Measurements from ENCODE around the gene TRIM16.
"Not testable (repeated sequence)": the region's sequence is repeated elsewhere in the genome, so short reads cannot be mapped to it uniquely, and the experiment has no call there.

The TRIM16 gene

DNA sequence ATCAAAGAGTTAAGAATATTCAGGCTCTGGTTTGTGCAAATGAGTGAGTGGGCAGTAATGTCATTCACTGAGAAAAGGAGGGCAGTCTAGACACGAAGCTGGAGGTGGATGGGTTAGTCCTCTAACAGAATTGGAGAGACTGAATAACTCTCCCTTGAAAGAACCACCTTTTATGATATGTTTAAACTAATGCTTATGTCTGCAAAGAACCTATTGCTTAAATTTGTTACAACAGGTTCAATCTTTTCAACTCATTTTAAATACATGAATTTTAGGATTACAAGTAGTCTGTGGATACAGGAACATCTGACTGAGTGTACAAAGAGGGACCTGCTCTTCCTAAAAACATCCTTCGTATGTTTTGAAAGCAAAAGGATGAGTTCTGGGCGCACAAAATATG lies 14.9 kb upstream of the TRIM16 start:
- H3K9ac ChIP-seq; H3K36me3 ChIP-seq (ENCODE audit: control insufficient read depth, insufficient read depth, low read length): not testable (repeated sequence)
- peak overlapping the region; percentile 57 for H3K27ac ChIP-seq

DNA sequence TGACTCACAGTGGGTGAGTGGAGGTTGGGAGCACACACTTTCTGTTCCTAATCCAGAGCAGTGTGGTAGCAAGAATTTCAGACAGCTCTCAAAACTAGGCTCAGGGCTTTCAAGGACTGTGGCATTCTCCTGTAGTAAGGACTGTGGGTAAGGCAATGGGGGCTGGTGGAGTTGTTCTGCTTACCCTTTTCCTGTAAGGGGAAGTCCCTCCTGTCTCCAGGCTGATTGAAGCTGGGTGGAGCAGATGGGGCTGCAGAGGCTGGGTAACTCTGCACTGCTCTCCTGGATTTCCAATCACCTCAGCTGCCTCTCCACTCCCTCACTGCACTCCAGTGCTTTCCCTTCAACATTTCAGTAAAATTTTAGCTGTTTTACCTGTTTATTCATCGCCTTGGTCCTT lies 3.4 kb upstream of the TRIM16 start:
- H3K36me3 ChIP-seq (ENCODE audit: control insufficient read depth, insufficient read depth, low read length); H2AFZ ChIP-seq; H3K79me2 ChIP-seq; H3K4me2 ChIP-seq (ENCODE audit: low read length); H3K4me1 ChIP-seq; H3K4me3 ChIP-seq (ENCODE audit: low read depth, low read length); H3K27ac ChIP-seq; H3K9me3 ChIP-seq (ENCODE audit: control insufficient read depth, low read length); H3K9ac ChIP-seq; H3K27me3 ChIP-seq (ENCODE audit: control insufficient read depth, insufficient read depth, low read length): not testable (repeated sequence)

More for the DNA sequence above, 14.9 kb upstream of the TRIM16 start:
- H3K9me3 ChIP-seq (ENCODE audit: control insufficient read depth, low read length); H3K79me2 ChIP-seq; H3K27me3 ChIP-seq (ENCODE audit: control insufficient read depth, insufficient read depth, low read length); H3K4me1 ChIP-seq: not testable (repeated sequence)
- peak overlapping the region; percentile 58 for H3K4me2 ChIP-seq (ENCODE audit: low read length)
- H2AFZ ChIP-seq = peak overlapping the region; percentile 97
- peak overlapping the region; percentile 69 for H3K4me3 ChIP-seq (ENCODE audit: low read depth, low read length)

GRCh38 chr17:15683135-15683534 lies 976 bp downstream of the TRIM16 start:
- H3K27me3 ChIP-seq (ENCODE audit: control insufficient read depth, insufficient read depth, low read length); H3K79me2 ChIP-seq; H3K9me3 ChIP-seq (ENCODE audit: control insufficient read depth, low read length); H3K9ac ChIP-seq; H3K4me2 ChIP-seq (ENCODE audit: low read length); H3K4me1 ChIP-seq; H3K4me3 ChIP-seq (ENCODE audit: low read depth, low read length); H3K27ac ChIP-seq; H3K36me3 ChIP-seq (ENCODE audit: control insufficient read depth, insufficient read depth, low read length): not testable (repeated sequence)
- H2AFZ ChIP-seq = peak overlapping the region; percentile 99

DNA sequence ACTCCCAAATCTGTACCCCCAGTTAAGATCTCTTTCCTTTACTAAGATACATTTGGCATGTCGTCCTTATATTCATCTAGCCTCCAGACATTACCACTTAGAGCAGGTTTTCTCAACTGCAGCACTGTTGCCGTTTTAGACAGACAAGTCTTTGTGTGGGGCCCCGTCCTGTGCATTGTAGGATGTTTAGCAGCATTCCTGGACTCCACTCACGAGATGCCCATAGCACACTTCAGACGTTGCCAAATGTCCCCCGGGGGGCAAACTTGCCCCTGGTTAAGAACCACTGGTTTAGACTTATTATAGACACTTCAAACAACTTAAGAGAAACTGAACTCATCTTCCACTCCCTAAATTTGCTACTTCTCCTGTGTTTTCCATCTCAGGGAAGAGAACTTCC lies 8.1 kb downstream of the TRIM16 start:
- not testable (repeated sequence) for H2AFZ ChIP-seq; H3K79me2 ChIP-seq; H3K9me3 ChIP-seq (ENCODE audit: control insufficient read depth, low read length); H3K27me3 ChIP-seq (ENCODE audit: control insufficient read depth, insufficient read depth, low read length); H3K4me1 ChIP-seq; H3K27ac ChIP-seq; H3K4me3 ChIP-seq (ENCODE audit: low read depth, low read length); H3K4me2 ChIP-seq (ENCODE audit: low read length); H3K36me3 ChIP-seq (ENCODE audit: control insufficient read depth, insufficient read depth, low read length); H3K9ac ChIP-seq

DNA sequence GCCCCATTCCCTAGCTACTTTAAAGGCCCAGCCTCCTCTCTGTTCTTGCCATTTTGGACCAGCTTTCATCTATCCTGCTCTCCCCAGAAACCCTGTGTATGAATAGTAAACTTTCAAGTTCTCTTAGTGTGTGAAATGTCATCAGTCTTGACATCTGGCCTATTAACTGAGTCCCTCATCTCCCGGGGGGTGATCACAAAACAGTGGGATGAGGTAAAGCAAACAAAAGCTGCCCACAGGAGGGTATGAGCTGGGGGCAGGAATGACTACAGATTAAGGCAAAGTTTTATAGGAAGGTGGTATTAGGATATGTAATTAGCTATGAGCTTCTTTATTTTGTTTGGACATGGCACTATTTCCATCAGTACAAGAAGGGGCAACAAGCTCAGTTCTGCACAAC lies 9.5 kb downstream of the TRIM16 start:
- H3K9me3 ChIP-seq (ENCODE audit: control insufficient read depth, low read length); H3K79me2 ChIP-seq; H3K4me3 ChIP-seq (ENCODE audit: low read depth, low read length): not testable (repeated sequence)

DNA sequence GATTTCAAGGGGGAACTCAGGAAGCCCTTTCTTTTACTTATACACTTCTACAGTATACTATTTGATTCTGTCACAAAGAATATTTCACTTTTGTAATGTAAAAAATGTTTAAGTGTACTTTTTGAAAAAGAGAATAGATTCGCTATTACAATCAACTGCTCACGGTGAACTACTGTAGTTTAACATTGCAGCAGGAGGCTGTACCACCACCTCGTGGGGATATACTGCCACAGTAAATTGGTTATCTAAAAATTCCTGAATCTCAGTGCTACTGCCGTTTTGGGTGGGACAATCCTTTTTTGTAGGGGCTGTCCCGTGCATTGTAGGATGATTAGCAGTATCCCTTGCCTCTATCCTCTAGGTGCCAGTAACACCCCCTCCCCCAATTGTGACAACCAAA lies 14.6 kb downstream of the TRIM16 start:
- not testable (repeated sequence) for H3K9ac ChIP-seq; H2AFZ ChIP-seq; H3K9me3 ChIP-seq (ENCODE audit: control insufficient read depth, low read length); H3K4me2 ChIP-seq (ENCODE audit: low read length); H3K27me3 ChIP-seq (ENCODE audit: control insufficient read depth, insufficient read depth, low read length); H3K79me2 ChIP-seq; H3K4me1 ChIP-seq; H3K4me3 ChIP-seq (ENCODE audit: low read depth, low read length); H3K27ac ChIP-seq; H3K36me3 ChIP-seq (ENCODE audit: control insufficient read depth, insufficient read depth, low read length)

More for the DNA sequence above, 9.5 kb downstream of the TRIM16 start:
- not testable (repeated sequence) for H2AFZ ChIP-seq; H3K27me3 ChIP-seq (ENCODE audit: control insufficient read depth, insufficient read depth, low read length); H3K27ac ChIP-seq; H3K4me2 ChIP-seq (ENCODE audit: low read length); H3K9ac ChIP-seq; H3K4me1 ChIP-seq; H3K36me3 ChIP-seq (ENCODE audit: control insufficient read depth, insufficient read depth, low read length)

DNA sequence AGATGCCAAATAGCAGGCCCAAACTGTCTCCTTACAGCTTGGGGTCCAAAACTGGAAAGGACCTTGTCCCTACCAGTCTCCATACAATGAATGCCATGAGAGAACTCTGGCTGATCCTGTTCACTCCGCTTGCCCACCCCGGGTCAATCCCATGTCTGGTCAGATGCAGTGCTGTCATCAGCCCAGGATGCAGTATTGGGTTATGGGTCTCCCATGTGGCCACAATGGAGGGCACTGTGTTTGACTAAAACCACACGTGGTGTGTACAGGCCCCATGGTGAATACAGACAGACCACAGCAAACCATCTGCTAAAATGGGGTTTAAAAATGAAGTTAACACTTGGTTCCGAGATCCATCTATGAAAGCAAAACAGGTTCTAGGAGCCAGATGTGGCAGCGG lies 20.4 kb downstream of the TRIM16 start:
- no peaks in the 10 kb centered on the region for H3K9me3 ChIP-seq (ENCODE audit: control insufficient read depth, low read length)
- H3K9ac ChIP-seq = no peak overlapping the region
- TF ChIP-seq CTCF (IDR thresholded peaks at IDR 0.05) = no peak
- no peaks in the 10 kb centered on the region for H3K36me3 ChIP-seq (ENCODE audit: control insufficient read depth, insufficient read depth, low read length)
- H3K79me2 ChIP-seq = no peaks in the 10 kb centered on the region
- no peak overlapping the region for H3K4me3 ChIP-seq (ENCODE audit: low read depth, low read length)
- peaks cover 7% of the 10 kb centered on the region for H3K4me1 ChIP-seq
- no peak overlapping the region for H3K4me2 ChIP-seq (ENCODE audit: low read length)
- no peak overlapping the region for H3K27ac ChIP-seq
- H3K27me3 ChIP-seq (ENCODE audit: control insufficient read depth, insufficient read depth, low read length) = no peaks in the 10 kb centered on the region
- H2AFZ ChIP-seq = no peak overlapping the region

DNA sequence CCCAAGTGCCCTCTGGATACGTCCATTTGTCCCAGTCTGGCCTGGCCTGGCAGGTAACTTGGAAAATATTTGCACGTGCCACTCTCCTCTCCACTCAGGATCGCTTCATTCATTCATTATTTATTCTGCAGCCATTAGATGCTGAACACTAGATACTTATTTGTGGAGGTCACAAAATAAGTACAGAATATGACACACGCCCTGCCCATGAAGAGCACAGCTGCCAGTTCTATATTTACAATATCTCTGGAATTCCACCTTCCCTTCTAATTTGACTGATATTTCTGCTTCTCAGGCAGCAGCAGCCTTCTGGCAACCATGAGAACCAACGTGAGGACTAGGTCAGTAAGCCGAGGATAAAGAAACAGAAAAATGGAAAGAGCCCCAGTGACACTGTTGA lies 20.9 kb downstream of the TRIM16 start:
- TF ChIP-seq CTCF (IDR thresholded peaks at IDR 0.05) = no peak
- H3K79me2 ChIP-seq = no peaks in the 10 kb centered on the region
- no peaks in the 10 kb centered on the region for H3K27me3 ChIP-seq (ENCODE audit: control insufficient read depth, insufficient read depth, low read length)
- H3K9ac ChIP-seq = no peak overlapping the region
- no peaks in the 10 kb centered on the region for H3K36me3 ChIP-seq (ENCODE audit: control insufficient read depth, insufficient read depth, low read length)
- no peak overlapping the region for H3K27ac ChIP-seq
- H2AFZ ChIP-seq = no peak overlapping the region
- H3K9me3 ChIP-seq (ENCODE audit: control insufficient read depth, low read length) = no peaks in the 10 kb centered on the region
- peaks cover 7% of the 10 kb centered on the region for H3K4me1 ChIP-seq
- no peak overlapping the region for H3K4me3 ChIP-seq (ENCODE audit: low read depth, low read length)
- no peak overlapping the region for H3K4me2 ChIP-seq (ENCODE audit: low read length)

Measured in parathyroid adenoma (tissue), 2 donors.